Spinal cord (tissue), 10 donors: ENCODE measurements around the gene ADAMTS20. TPM values are rescaled to one million over a fixed set of nuclear protein-coding genes. Genes with fewer than 3 reads are reported as not detected.
"Not testable (repeated sequence)": the region's sequence is repeated elsewhere in the genome, so short reads cannot be mapped to it uniquely, and the experiment has no call there.

Experiments used
- DNase-seq, 6 donors: peaks; one replicate each; pipeline versions ENCODE4 v3.0.0 to v3.0.0-alpha.2; 2013 to 2015; ENCODE audit warnings: low spot score in 6 of 6, low read depth in 4 of 6
- H3K27ac ChIP-seq: one replicate; pipeline ENCODE4 v1.5.1; 2013; ENCODE audit warnings: low read depth, low read length, control low read depth
- H3K27me3 ChIP-seq: one replicate; pipeline ENCODE4 v1.6.1; 2013; ENCODE audit warnings: low read length; ENCODE audit not compliant: control insufficient read depth, insufficient read depth
- H3K36me3 ChIP-seq: one replicate; pipeline ENCODE4 v1.6.1; 2013; ENCODE audit warnings: low read length; ENCODE audit not compliant: control insufficient read depth, insufficient read depth
- H3K4me1 ChIP-seq: one replicate; pipeline ENCODE4 v1.6.1; 2013; ENCODE audit warnings: low read length; ENCODE audit not compliant: control insufficient read depth, insufficient read depth
- H3K4me3 ChIP-seq: one replicate; pipeline ENCODE4 v1.5.1; 2013; ENCODE audit warnings: low read depth, low read length, control low read depth
- H3K9me3 ChIP-seq: one replicate; pipeline ENCODE4 v1.6.1; 2013; ENCODE audit warnings: low read length; ENCODE audit not compliant: control insufficient read depth, insufficient read depth
- WGBS: methylation state at CpG from one replicate; pipeline ENCODE4 v1.1.5; 2013; ENCODE audit warnings: missing lambda C conversion rate; ENCODE audit not compliant: insufficient coverage; 5-methylcytosine and 5-hydroxymethylcytosine counted together
- polyA plus RNA-seq, 2 donors: library from polyadenylated mRNA; unstranded; fragments of 120-200 nt; gene quantifications; one replicate each; pipeline ENCODE4 v1.2.1, GENCODE V29; 2013; ENCODE audit not compliant: insufficient read length in 2 of 2
- total RNA-seq, 2 donors: library from RNA; depleted of rRNA in 1 of 2; stranded (reverse); fragments of 120-200 nt in 1 of 2; fragments of >200 nt in 1 of 2; gene quantifications; one replicate each; pipeline versions ENCODE4 v1.2.3 to v1.2.4, GENCODE V29; 2013 to 2014
- donor health status: healthy.

The ADAMTS20 gene
- total and polyA plus RNA-seq, 4 donors: 0.44 to 0.69 (median 0.48) TPM

GRCh38 chr12:43578782-43579181, 26.8 kb upstream of the ADAMTS20 start:
- no peak for DNase-seq
- Histone ChIP-seq H3K4me1 (no peaks in the 10 kb centered on the region), H3K27me3 (no peaks in the 10 kb centered on the region), H3K27ac (no peak overlapping the region), H3K9me3 (no peaks in the 10 kb centered on the region), H3K36me3 (no peaks in the 10 kb centered on the region), H3K4me3 (no peak overlapping the region)
- WGBS: 100% methylated on average over 2 of the region's 3 CpGs

GRCh38 chr12:43577381-43577780, 25.4 kb upstream of the ADAMTS20 start:
- H3K4me1 ChIP-seq: no peaks in the 10 kb centered on the region
- H3K27ac ChIP-seq: no peak overlapping the region
- H3K36me3 ChIP-seq: no peaks in the 10 kb centered on the region
- DNase-seq: peak in 1 of 6 donors; percentile 72
- no peaks in the 10 kb centered on the region for H3K9me3 ChIP-seq
- H3K4me3 ChIP-seq: no peak overlapping the region
- 43% methylated on average over 1 of the region's 3 CpGs for WGBS
- H3K27me3 ChIP-seq: no peaks in the 10 kb centered on the region

- Histone ChIP-seq H3K9me3 (no peaks in the 10 kb centered on the region), H3K27me3 (no peaks in the 10 kb centered on the region), H3K4me3 (no peak overlapping the region), H3K36me3 (no peaks in the 10 kb centered on the region), H3K4me1 (no peaks in the 10 kb centered on the region), H3K27ac (no peak overlapping the region)
- DNase-seq: no peak
- WGBS: 80% methylated on average over 1 of the region's 2 CpGs
Observed at GRCh38 chr12:43576162-43576561, 24.2 kb upstream of the ADAMTS20 start.

DNA sequence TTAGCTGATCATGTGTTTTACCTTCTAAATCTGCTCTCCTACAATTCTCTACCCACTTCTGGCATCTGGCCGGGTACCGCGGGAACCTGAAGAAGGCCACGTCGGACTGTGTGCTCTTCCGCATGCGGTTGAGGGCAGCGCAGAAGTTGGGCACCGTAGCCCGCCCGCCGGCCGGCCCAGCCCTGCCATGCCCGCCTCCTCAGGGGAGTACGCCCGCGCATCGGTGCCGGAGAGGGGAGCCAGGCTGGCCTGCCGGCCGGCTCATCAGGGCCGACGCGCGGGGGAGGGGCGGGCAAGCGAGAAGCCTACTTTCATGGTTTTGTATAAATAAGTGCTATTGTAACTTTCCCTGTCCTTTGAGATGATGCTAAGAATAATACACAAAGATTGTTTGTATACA, 19.9 kb upstream of the ADAMTS20 start:
- no peaks in the 10 kb centered on the region for H3K36me3 ChIP-seq
- no peak overlapping the region for H3K4me3 ChIP-seq
- no peaks in the 10 kb centered on the region for H3K4me1 ChIP-seq
- H3K9me3 ChIP-seq: no peaks in the 10 kb centered on the region
- 41% methylated on average over 21 of the region's 27 CpGs for WGBS
- no peak for DNase-seq
- H3K27ac ChIP-seq: no peak overlapping the region
- no peaks in the 10 kb centered on the region for H3K27me3 ChIP-seq

DNA sequence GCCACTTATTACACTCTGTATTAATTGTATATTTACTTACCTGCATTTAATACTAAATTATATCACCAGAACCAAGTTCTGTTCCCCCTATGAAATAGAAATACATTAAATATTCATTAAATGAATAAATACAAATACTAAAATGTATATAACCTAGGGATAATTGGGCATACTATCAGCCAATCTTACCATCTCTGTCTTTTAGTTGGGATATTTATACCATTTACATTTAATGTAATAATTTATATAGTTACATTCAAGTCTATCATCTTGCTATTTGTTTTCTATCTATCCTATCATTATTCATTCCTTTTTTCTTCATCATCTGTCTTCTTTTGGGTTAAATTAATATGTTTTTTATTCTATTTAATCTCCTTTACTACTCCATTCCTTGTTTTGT, 4.1 kb upstream of the ADAMTS20 start:
- H3K27me3 ChIP-seq: peaks cover 9% of the 10 kb centered on the region
- no peaks in the 10 kb centered on the region for H3K36me3 ChIP-seq
- peaks cover 3% of the 10 kb centered on the region for H3K9me3 ChIP-seq
- no peak overlapping the region for H3K4me3 ChIP-seq
- H3K27ac ChIP-seq: no peak overlapping the region
- no peak for DNase-seq
- peaks cover 14% of the 10 kb centered on the region for H3K4me1 ChIP-seq

- WGBS: 0% methylated on average over 47 of the region's 48 CpGs
- peak in 2 of 6 donors; percentile 3 to 12 for DNase-seq
- Histone ChIP-seq H3K27ac (no peak overlapping the region), H3K9me3 (peaks cover 1% of the 10 kb centered on the region), H3K4me1 (peaks cover 21% of the 10 kb centered on the region), H3K4me3 (peak overlapping the region; percentile 56), H3K27me3 (peaks cover 21% of the 10 kb centered on the region), H3K36me3 (no peaks in the 10 kb centered on the region)
Observed at GRCh38 chr12:43551279-43551970, 578 bp downstream of the ADAMTS20 start.

DNA sequence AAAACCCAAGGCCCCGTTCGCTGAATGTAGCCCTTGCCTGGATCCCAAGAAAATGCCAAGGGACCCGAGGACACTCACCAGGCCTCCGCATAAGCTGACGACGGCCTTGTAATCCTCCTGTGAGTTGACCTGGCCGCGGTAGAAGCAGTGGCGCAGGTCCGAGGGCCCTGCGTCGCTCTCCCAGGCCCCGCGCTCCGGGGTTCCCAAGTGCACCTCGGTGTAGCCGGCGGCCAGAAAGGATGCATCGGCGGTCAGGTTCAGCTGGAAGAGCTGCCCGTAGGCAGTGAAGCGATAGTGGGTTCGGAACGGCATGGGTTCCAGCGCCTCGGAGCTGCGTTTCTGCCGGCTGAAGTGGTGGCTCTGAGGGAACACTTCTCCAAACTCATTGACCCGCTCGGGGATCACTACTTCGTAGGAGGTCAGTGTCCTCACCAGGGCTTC, 1.2 kb downstream of the ADAMTS20 start:
- DNase-seq: peak in 2 of 6 donors; percentile 4 to 32
- Histone ChIP-seq H3K4me1 (peaks cover 21% of the 10 kb centered on the region), H3K4me3 (peak overlapping the region; percentile 56), H3K36me3 (no peaks in the 10 kb centered on the region), H3K9me3 (no peaks in the 10 kb centered on the region), H3K27me3 (peaks cover 21% of the 10 kb centered on the region), H3K27ac (no peak overlapping the region)
- WGBS: 6% methylated on average over 31 of the region's 31 CpGs

- DNase-seq: no peak
- no peaks in the 10 kb centered on the region for H3K36me3 ChIP-seq
- WGBS: 100% methylated on average over 2 of the region's 3 CpGs
- H3K4me3 ChIP-seq: no peak overlapping the region
- H3K27ac ChIP-seq: no peak overlapping the region
- H3K9me3 ChIP-seq: no peaks in the 10 kb centered on the region
- H3K27me3 ChIP-seq: no peaks in the 10 kb centered on the region
- no peaks in the 10 kb centered on the region for H3K4me1 ChIP-seq
Observed at GRCh38 chr12:43544703-43545102, 7.3 kb downstream of the ADAMTS20 start.

- DNase-seq: no peak
- no peaks in the 10 kb centered on the region for H3K4me1 ChIP-seq
Observed at GRCh38 chr12:43540470-43540869, 11.5 kb downstream of the ADAMTS20 start.

DNA sequence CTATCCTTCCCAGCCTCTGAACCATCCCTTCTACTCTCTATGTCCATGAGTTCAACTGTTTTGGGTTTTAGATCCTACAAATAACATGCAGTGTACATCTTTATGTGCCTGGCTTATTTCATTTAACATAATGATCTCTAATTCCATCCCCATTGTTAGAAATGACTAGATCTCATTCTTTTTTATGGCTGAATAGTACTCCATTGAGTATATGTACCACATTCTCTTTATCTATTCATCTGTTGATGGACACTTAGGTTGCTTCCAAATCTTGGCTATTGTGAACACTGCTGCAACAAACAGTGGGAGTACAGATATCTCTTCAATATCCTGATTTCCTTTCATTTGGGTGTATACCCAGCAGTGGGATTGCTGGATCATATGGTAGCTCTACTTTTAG, 14.3 kb downstream of the ADAMTS20 start:
- H3K4me3 ChIP-seq, H3K27ac ChIP-seq, H3K4me1 ChIP-seq, H3K27me3 ChIP-seq, H3K9me3 ChIP-seq, DNase-seq, H3K36me3 ChIP-seq: not testable (repeated sequence)

More at GRCh38 chr12:43540470-43540869, 11.5 kb downstream of the ADAMTS20 start:
- Histone ChIP-seq H3K27me3 (no peaks in the 10 kb centered on the region), H3K36me3 (no peaks in the 10 kb centered on the region), H3K27ac (no peak overlapping the region), H3K9me3 (no peaks in the 10 kb centered on the region), H3K4me3 (no peak overlapping the region)
